Measurements from ENCODE around the gene MS4A10. TPM values are rescaled to one million over a fixed set of nuclear protein-coding genes. Genes with fewer than 3 reads are reported as not detected.

Gene MS4A10
- total and polyA plus RNA-seq, 8 donors: 0.18 TPM; not detected in 7

DNA sequence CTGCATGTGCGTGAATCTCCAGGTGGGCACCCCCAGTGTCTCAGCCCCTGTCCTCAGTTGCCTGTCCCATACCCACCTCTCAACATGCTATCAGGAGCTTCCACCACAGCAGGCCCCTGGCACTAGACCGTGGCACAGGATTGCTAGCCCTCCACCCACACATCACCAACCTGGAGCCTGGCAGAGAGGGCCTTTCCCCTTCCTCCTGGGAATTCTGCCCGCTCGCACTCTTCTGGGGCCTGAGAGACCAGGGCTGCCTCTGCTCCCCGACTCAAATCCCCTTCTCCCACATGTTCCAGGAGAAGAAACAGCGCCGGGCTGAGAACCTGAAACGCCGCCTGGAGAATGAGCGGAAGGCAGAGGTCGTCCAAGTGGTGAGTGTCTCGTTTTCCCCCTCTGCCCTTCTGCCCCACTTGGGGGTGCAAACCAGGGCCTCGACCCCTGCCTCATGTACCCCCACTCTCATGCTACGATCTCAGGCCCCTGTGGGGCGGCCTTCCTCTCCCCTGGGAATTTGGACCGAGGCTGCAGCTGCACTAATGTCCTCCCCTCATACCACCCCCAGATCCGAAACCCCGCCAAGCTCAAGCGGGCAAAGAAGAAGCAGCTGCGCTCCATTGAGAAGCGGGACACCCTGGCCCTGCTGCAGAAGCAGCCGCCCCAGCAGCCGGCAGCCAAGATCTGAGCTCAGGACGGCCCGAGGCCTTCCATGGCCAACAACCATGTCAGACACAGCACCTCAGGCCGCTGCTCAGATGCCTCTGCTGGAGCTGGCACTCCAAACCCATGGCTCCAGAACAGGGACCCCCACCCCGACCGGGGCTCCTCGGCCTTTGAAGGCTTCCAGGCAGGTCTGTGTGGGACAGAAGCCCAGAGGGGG, 64.7 kb downstream of the MS4A10 start:
- no peak for DNase-seq
- no peak overlapping the region for H3K27ac ChIP-seq
- 87 to 92% (median 90%) methylated on average over 25 to 29 of the region's 29 CpGs for WGBS, 5 donors
- no peak for TF ChIP-seq POLR2AphosphoS5 (IDR thresholded peaks at IDR 0.05)
- no peak for TF ChIP-seq POLR2A (IDR thresholded peaks at IDR 0.05)
- no peak for TF ChIP-seq EP300 (IDR thresholded peaks at IDR 0.05)
- TF ChIP-seq, protein P1, sequence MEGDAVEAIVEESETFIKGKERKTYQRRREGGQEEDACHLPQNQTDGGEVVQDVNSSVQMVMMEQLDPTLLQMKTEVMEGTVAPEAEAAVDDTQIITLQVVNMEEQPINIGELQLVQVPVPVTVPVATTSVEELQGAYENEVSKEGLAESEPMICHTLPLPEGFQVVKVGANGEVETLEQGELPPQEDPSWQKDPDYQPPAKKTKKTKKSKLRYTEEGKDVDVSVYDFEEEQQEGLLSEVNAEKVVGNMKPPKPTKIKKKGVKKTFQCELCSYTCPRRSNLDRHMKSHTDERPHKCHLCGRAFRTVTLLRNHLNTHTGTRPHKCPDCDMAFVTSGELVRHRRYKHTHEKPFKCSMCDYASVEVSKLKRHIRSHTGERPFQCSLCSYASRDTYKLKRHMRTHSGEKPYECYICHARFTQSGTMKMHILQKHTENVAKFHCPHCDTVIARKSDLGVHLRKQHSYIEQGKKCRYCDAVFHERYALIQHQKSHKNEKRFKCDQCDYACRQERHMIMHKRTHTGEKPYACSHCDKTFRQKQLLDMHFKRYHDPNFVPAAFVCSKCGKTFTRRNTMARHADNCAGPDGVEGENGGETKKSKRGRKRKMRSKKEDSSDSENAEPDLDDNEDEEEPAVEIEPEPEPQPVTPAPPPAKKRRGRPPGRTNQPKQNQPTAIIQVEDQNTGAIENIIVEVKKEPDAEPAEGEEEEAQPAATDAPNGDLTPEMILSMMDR (IDR thresholded peaks at IDR 0.05): no peak
- H3K4me1 ChIP-seq: peaks cover 13 to 35% (median 25%) of the 10 kb centered on the region in 4 donors
- peaks cover 29 to 74% (median 54%) of the 10 kb centered on the region in 4 donors for H3K36me3 ChIP-seq
- H3K27me3 ChIP-seq: peaks cover 0 to 7% (median 0%) of the 10 kb centered on the region in 3 donors
- no peak overlapping the region for H3K4me3 ChIP-seq
- no peaks in the 10 kb centered on the region for H3K9me3 ChIP-seq
- intact Hi-C loops (cut with DNase I; ENCODE audit: low total_unique reads): no loop called here

Other genes with a start within 250 kb of the MS4A10 start
- 1 to 10 TPM in 4 of 5 donors, not detected in 1; 2.6 to 8.9 (median 7.5) TPM for gene MS4A8, start 85.7 kb upstream of the MS4A10 start, total RNA-seq
- gene MS4A8, start 85.7 kb upstream of the MS4A10 start, polyA plus RNA-seq: 1 to 10 TPM; 2.3 to 5.7 (median 3.7) TPM
- not detected for gene MS4A18, start 60.6 kb upstream of the MS4A10 start, total RNA-seq
- gene MS4A18, start 60.6 kb upstream of the MS4A10 start, polyA plus RNA-seq: under 1 TPM in 1 of 3 donors, not detected in 2; 0.19 TPM
- not detected for gene MS4A15, start 28.5 kb upstream of the MS4A10 start, total RNA-seq
- gene MS4A15, start 28.5 kb upstream of the MS4A10 start, polyA plus RNA-seq: not detected
- 10 to 100 TPM in 3 of 5 donors, 1 to 10 TPM in 2; 7.0 to 37.9 (median 12.9) TPM for gene CCDC86, start 56.8 kb downstream of the MS4A10 start, total RNA-seq
- gene CCDC86, start 56.8 kb downstream of the MS4A10 start, polyA plus RNA-seq: 10 to 100 TPM; 15.2 to 18.6 (median 17.1) TPM
- gene PTGDR2, start 70.6 kb downstream of the MS4A10 start, total RNA-seq: 10 to 100 TPM in 3 of 5 donors, not detected in 2; 11.9 to 67.8 (median 27.7) TPM
- gene PTGDR2, start 70.6 kb downstream of the MS4A10 start, polyA plus RNA-seq: 10 to 100 TPM in 1 of 3 donors, 1 to 10 TPM in 2; 2.1 to 12.7 (median 8.2) TPM
- gene ZP1, start 82.2 kb downstream of the MS4A10 start, total RNA-seq: under 1 TPM in 1 of 5 donors, not detected in 4; 0.72 TPM
- gene ZP1, start 82.2 kb downstream of the MS4A10 start, polyA plus RNA-seq: 1 to 10 TPM in 2 of 3 donors, under 1 TPM in 1; 0.43 to 8.6 (median 4.1) TPM
- 10 to 100 TPM in 4 of 5 donors, 1 to 10 TPM in 1; 3.5 to 71.9 (median 41.9) TPM for gene PRPF19, start 121.3 kb downstream of the MS4A10 start, total RNA-seq
- 10 to 100 TPM; 54.7 to 86.1 (median 67.2) TPM for gene PRPF19, start 121.3 kb downstream of the MS4A10 start, polyA plus RNA-seq
- gene TMEM109, start 128.8 kb downstream of the MS4A10 start, total RNA-seq: 10 to 100 TPM; 27.4 to 97.0 (median 80.8) TPM
- gene TMEM109, start 128.8 kb downstream of the MS4A10 start, polyA plus RNA-seq: 100 to 1,000 TPM in 1 of 3 donors, 10 to 100 TPM in 2; 31.2 to 122 (median 50.1) TPM
- gene TMEM132A, start 139.1 kb downstream of the MS4A10 start, total RNA-seq: 100 to 1,000 TPM in 1 of 5 donors, 10 to 100 TPM in 3, 1 to 10 TPM in 1; 8.4 to 142 (median 29.2) TPM
- gene TMEM132A, start 139.1 kb downstream of the MS4A10 start, polyA plus RNA-seq: 10 to 100 TPM in 2 of 3 donors, 1 to 10 TPM in 1; 8.4 to 62.9 (median 25.2) TPM
- 10 to 100 TPM in 3 of 5 donors, 1 to 10 TPM in 2; 7.9 to 29.5 (median 13.4) TPM for gene SLC15A3, start 166.8 kb downstream of the MS4A10 start, total RNA-seq
- gene SLC15A3, start 166.8 kb downstream of the MS4A10 start, polyA plus RNA-seq: 10 to 100 TPM; 25.8 to 33.6 (median 32.2) TPM
- gene CD6, start 186.3 kb downstream of the MS4A10 start, total RNA-seq: 1 to 10 TPM in 3 of 5 donors, not detected in 2; 1.6 to 2.8 (median 2.3) TPM
- 1 to 10 TPM; 1.1 to 1.2 (median 1.1) TPM for gene CD6, start 186.3 kb downstream of the MS4A10 start, polyA plus RNA-seq

All from stomach (tissue), 9 donors.